A549 (cell line): Measurements from ENCODE around the gene ZBTB47. TPM values are rescaled to one million over a fixed set of nuclear protein-coding genes. Genes with fewer than 3 reads are reported as not detected.

ENCODE experiments used
- ATAC-seq, 2 experiments: fragments of 200-7000 bp in 1 of 2; fragments of >200 bp in 1 of 2; cut with Nextera tagmentation in 1 of 2; cut with Tn5 transposase in 1 of 2; 3 replicates each; pipeline versions ENCODE4 v1.8.0 to v1.9.1; 2018 to 2020; ENCODE audit warnings: mild to moderate bottlenecking in 1 of 2, moderate library complexity in 1 of 2
- CTCF ChIA-PET: fragments of 300-600 bp; sonication (Branson Sonifier 250); formaldehyde crosslinking; extraction: SDS; loops from one replicate; lab custom pipeline; 2021; ENCODE audit warnings: antibody characterized with exemption, inconsistent platforms; lab: Yijun Ruan, JAX
- POLR2A ChIA-PET: fragments of 350-600 bp; formaldehyde crosslinking; extraction: SDS; loops from one replicate; lab custom pipeline; 2021; ENCODE audit warnings: antibody characterized with exemption, inconsistent platforms; lab: Yijun Ruan, JAX
- DNase-seq, 2 experiments: peaks; one replicate each; pipeline versions ENCODE4 v3.0.0 to v3.0.0-alpha.2; 2011 to 2016; ENCODE audit warnings: low read depth in 1 of 2, low spot score in 1 of 2
- FAIRE-seq: peaks from 2 replicates; lab custom pipeline; 2011; peaks lifted over from hg19 to GRCh38; lab: Jason Lieb, UNC
- H3K27ac ChIP-seq, 2 experiments: fragments of >200 bp; sonication (Bioruptor Twin); formaldehyde crosslinking; 3 replicates each; pipeline ENCODE4 v1.5.1; 2016 to 2017
- H3K4me1 ChIP-seq: fragments of >200 bp; sonication (Bioruptor Twin); formaldehyde crosslinking; 3 replicates; pipeline ENCODE4 v1.6.1; 2016
- H3K4me2 ChIP-seq: fragments of >200 bp; sonication (Bioruptor Twin); formaldehyde crosslinking; 3 replicates; pipeline ENCODE4 v1.6.1; 2016
- H3K4me3 ChIP-seq: fragments of >200 bp; sonication (Bioruptor Twin); formaldehyde crosslinking; 3 replicates; pipeline ENCODE4 v1.5.1; 2016
- H3K9me3 ChIP-seq: fragments of >200 bp; sonication (Bioruptor Twin); formaldehyde crosslinking; 3 replicates; pipeline ENCODE4 v1.6.1; 2016
- CBX2 ChIP-seq: fragments of 200-600 bp; sonication (generic); IDR thresholded peaks from 2 replicates; pipeline ENCODE4 v1.6.1; 2016; ENCODE audit warnings: low read depth, mild to moderate bottlenecking, borderline replicate concordance
- CEBPB ChIP-seq, 2 experiments: fragments of >200 bp in 1 of 2; sonication (Bioruptor Twin) in 1 of 2; formaldehyde crosslinking in 1 of 2; IDR thresholded peaks; 2 replicates each; pipeline ENCODE4 v1.6.1; 2012 to 2016
- EHMT2 ChIP-seq: fragments of 200-600 bp; sonication (generic); IDR thresholded peaks from 2 replicates; pipeline ENCODE4 v1.6.1; 2016; ENCODE audit warnings: antibody characterized with exemption, low read depth, mild to moderate bottlenecking, moderate library complexity
- EP300 ChIP-seq, 2 experiments: fragments of >200 bp; sonication (Bioruptor Twin); formaldehyde crosslinking; IDR thresholded peaks; 2 replicates in 1 of 2; 3 replicates in 1 of 2; pipeline ENCODE4 v1.6.1; 2016 to 2017
- FOSL2 ChIP-seq, 2 experiments: fragments of 450-650 bp in 1 of 2; fragments of >200 bp in 1 of 2; sonication (Bioruptor Twin) in 1 of 2; formaldehyde crosslinking; IDR thresholded peaks; 2 replicates each; pipeline versions ENCODE4 v1.5.0 to v1.6.1; 2016 to 2020; ENCODE audit warnings: mild to moderate bottlenecking in 1 of 2, moderate library complexity in 1 of 2
- HEYL ChIP-seq: fragments of 250-450 bp; sonication (Bioruptor Pico); IDR thresholded peaks from 2 replicates; pipeline ENCODE4 v1.8.0; 2021; ENCODE audit warnings: mild to moderate bottlenecking, moderate library complexity
- HOXB13 ChIP-seq: fragments of 250-450 bp; sonication (Bioruptor Pico); IDR thresholded peaks from 2 replicates; pipeline ENCODE4 v1.5.0; 2020; ENCODE audit warnings: low read depth, mild to moderate bottlenecking, moderate library complexity
- HOXB5 ChIP-seq: fragments of 250-450 bp; sonication (Bioruptor Pico); IDR thresholded peaks from 2 replicates; pipeline ENCODE4 v1.5.0; 2020; ENCODE audit warnings: mild to moderate bottlenecking, moderate library complexity
- MAFK ChIP-seq: fragments of 450-650 bp; IDR thresholded peaks from 2 replicates; pipeline ENCODE4 v1.6.1; 2014; ENCODE audit not compliant: partially characterized antibody
- NR3C1 ChIP-seq: fragments of >200 bp; sonication (Bioruptor Twin); formaldehyde crosslinking; IDR thresholded peaks from 3 replicates; pipeline ENCODE4 v1.6.1; 2017
- POLR2A ChIP-seq: IDR thresholded peaks from 2 replicates; pipeline ENCODE4 v1.6.1; 2012; ENCODE audit warnings: mild to moderate bottlenecking, low read length
- POLR2AphosphoS2 ChIP-seq: conservative IDR thresholded peaks from 2 replicates; pipeline ENCODE4 v1.6.1; 2012; ENCODE audit warnings: low read length, improper control_type of control experiment, inconsistent platforms
- SREBF2 ChIP-seq: fragments of 450-650 bp; IDR thresholded peaks from 2 replicates; pipeline ENCODE4 v1.6.1; 2014; ENCODE audit warnings: mild to moderate bottlenecking, moderate library complexity
- TFCP2L1 ChIP-seq: fragments of 250-450 bp; sonication (Bioruptor Pico); IDR thresholded peaks from 2 replicates; pipeline ENCODE4 v1.5.0; 2021; ENCODE audit warnings: mild to moderate bottlenecking
- ZFP36 ChIP-seq: fragments of 450-650 bp; IDR thresholded peaks from 2 replicates; pipeline ENCODE4 v1.6.1; 2014; ENCODE audit warnings: borderline replicate concordance; ENCODE audit not compliant: partially characterized antibody
- WGBS: methylation state at CpG from one replicate; pipeline ENCODE4 v1.1.6; 2017; ENCODE audit errors: missing lambda C conversion rate; 5-methylcytosine and 5-hydroxymethylcytosine counted together
- polyA plus RNA-seq, 4 experiments: library from polyadenylated mRNA; depleted of rRNA in 3 of 4; stranded (reverse); fragments of >200 nt; fragmentation: RNase III in 1 of 4; extraction: RNeasy Plus Mini Kit Qiagen cat#74134 plus additional on column Dnase treatment in 1 of 4; gene quantifications; 2 replicates in 3 of 4; 3 replicates in 1 of 4; pipeline ENCODE4 v1.2.3, GENCODE V29; 2011 to 2017
- TF ChIP-seq, protein P1 (sequence below): fragments of >200 bp; sonication (Bioruptor Twin); formaldehyde crosslinking; IDR thresholded peaks from 2 replicates; pipeline ENCODE4 v1.6.1; 2016
- TF ChIP-seq, protein P2 (sequence below): IDR thresholded peaks from 2 replicates; pipeline ENCODE4 v1.6.1; 2012
- TF ChIP-seq, protein P3 (sequence below): fragments of 450-650 bp; IDR thresholded peaks from 2 replicates; pipeline ENCODE4 v1.6.1; 2014; ENCODE audit warnings: antibody characterized with exemption
- TF ChIP-seq, protein P4 (sequence below): IDR thresholded peaks from 2 replicates; pipeline ENCODE4 v1.6.1; 2012; ENCODE audit warnings: low read depth, borderline replicate concordance
- TF ChIP-seq, protein P5 (sequence below): fragments of 250-450 bp; sonication (Bioruptor Pico); IDR thresholded peaks from 2 replicates; pipeline ENCODE4 v1.5.0; 2021; ENCODE audit warnings: mild to moderate bottlenecking, moderate library complexity, borderline replicate concordance
- TF ChIP-seq, protein P6 (sequence below): fragments of 200-600 bp; sonication (generic); IDR thresholded peaks from 2 replicates; pipeline ENCODE4 v1.6.1; 2016; ENCODE audit warnings: antibody characterized with exemption, mild to moderate bottlenecking, moderate library complexity
- TF ChIP-seq, protein P7 (sequence below): fragments of >200 bp; sonication (Bioruptor Twin); formaldehyde crosslinking; IDR thresholded peaks from 3 replicates; pipeline ENCODE4 v1.5.1; 2016
- TF ChIP-seq, protein P8 (sequence below): fragments of 250-450 bp; sonication (Bioruptor Pico); IDR thresholded peaks from 2 replicates; pipeline ENCODE4 v1.5.0; 2020; ENCODE audit warnings: low read depth, mild to moderate bottlenecking, moderate library complexity

ZBTB47 gene
- polyA plus RNA-seq, 2 of the 4 experiments (the other 2 are of a cell fraction): 2.5 to 6.8 TPM

DNA sequence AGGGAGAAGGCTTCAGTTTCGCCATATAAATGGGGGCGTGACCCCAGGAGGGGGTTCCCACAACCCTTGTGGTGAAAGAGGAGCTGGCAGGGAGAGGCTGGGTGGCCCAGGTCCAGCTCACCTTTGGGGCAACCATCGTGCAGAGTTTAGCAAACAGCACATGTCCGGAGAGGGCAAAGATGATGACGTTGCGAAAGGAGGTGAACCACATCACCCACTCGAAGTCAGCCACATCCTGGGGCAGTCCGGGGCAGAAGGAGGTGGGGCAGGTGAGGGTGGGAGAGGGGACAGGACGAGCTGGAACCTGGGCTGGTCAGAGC lies 45.4 kb downstream of the ZBTB47 start:
- H3K4me2 ChIP-seq: no peak overlapping the region
- WGBS: 42% methylated on average over 9 of the region's 9 CpGs
- H3K27ac ChIP-seq: no peak overlapping the region
- ChIA-PET POLR2A (no interaction called here), CTCF (no interaction called here)
- ATAC-seq: no peak
- DNase-seq: no peak
- TF ChIP-seq HOXB13 (CRISPR knock-in tag) (no peak), FOSL2 (IDR thresholded peaks at IDR 0.05) (no peak), FOSL2 (CRISPR knock-in tag; IDR thresholded peaks at IDR 0.05) (no peak), MAFK (peak; percentile 2), CBX2 (no peak), TFCP2L1 (CRISPR knock-in tag) (no peak)
- TF ChIP-seq, protein P1, sequence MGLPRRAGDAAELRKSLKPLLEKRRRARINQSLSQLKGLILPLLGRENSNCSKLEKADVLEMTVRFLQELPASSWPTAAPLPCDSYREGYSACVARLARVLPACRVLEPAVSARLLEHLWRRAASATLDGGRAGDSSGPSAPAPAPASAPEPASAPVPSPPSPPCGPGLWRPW: no peak
- no peaks in the 10 kb centered on the region for H3K9me3 ChIP-seq
- no peaks in the 10 kb centered on the region for H3K4me1 ChIP-seq
- H3K4me3 ChIP-seq: no peak overlapping the region
- FAIRE-seq: no peak

DNA sequence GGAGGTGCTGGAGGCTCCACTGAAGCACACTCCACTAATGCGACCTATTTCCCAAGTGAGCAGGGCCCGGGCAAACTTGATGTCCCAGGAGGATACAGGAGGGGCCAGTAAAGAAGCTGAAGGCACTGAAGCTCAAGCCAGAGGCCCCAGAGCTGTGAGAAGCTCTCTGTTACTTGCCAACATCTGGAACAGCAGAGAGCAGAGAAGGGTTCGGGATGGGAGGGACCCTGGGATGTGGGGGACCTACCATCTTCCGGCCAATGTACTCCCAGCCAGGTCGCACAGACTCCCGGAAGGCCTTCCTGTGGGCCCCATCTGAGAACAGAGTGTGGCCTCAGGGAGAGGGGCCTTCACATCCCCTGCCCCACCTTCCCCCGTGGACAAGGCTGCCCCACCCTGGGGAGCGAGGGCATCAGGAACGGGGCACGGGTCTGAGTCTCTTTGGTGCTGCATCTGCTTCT lies 46.0 kb downstream of the ZBTB47 start:
- Histone ChIP-seq H3K4me2 (no peak overlapping the region), H3K9me3 (no peaks in the 10 kb centered on the region), H3K4me1 (no peaks in the 10 kb centered on the region), H3K4me3 (no peak overlapping the region), H3K27ac (no peak overlapping the region)
- ChIA-PET CTCF (no interaction called here), POLR2A (no interaction called here)
- no CpG with 5 or more reads among the region's 10 CpGs for WGBS
- DNase-seq (no peak), ATAC-seq (no peak), FAIRE-seq (no peak)
- no peak for TF ChIP-seq FOSL2 (IDR thresholded peaks at IDR 0.05)
- no peak for TF ChIP-seq FOSL2 (CRISPR knock-in tag; IDR thresholded peaks at IDR 0.05)
- TF ChIP-seq EHMT2: no peak
- TF ChIP-seq CEBPB (IDR thresholded peaks at IDR 0.05): no peak
- TF ChIP-seq, protein P2, sequence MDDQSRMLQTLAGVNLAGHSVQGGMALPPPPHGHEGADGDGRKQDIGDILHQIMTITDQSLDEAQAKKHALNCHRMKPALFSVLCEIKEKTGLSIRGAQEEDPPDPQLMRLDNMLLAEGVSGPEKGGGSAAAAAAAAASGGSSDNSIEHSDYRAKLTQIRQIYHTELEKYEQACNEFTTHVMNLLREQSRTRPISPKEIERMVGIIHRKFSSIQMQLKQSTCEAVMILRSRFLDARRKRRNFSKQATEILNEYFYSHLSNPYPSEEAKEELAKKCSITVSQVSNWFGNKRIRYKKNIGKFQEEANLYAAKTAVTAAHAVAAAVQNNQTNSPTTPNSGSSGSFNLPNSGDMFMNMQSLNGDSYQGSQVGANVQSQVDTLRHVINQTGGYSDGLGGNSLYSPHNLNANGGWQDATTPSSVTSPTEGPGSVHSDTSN: no peak
- TF ChIP-seq, protein P3, sequence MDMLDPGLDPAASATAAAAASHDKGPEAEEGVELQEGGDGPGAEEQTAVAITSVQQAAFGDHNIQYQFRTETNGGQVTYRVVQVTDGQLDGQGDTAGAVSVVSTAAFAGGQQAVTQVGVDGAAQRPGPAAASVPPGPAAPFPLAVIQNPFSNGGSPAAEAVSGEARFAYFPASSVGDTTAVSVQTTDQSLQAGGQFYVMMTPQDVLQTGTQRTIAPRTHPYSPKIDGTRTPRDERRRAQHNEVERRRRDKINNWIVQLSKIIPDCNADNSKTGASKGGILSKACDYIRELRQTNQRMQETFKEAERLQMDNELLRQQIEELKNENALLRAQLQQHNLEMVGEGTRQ: no peak
- TF ChIP-seq, protein P4, sequence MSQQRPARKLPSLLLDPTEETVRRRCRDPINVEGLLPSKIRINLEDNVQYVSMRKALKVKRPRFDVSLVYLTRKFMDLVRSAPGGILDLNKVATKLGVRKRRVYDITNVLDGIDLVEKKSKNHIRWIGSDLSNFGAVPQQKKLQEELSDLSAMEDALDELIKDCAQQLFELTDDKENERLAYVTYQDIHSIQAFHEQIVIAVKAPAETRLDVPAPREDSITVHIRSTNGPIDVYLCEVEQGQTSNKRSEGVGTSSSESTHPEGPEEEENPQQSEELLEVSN: no peak
- no peak for TF ChIP-seq NR3C1
- no peak for TF ChIP-seq TFCP2L1 (CRISPR knock-in tag)
- TF ChIP-seq, protein P5, sequence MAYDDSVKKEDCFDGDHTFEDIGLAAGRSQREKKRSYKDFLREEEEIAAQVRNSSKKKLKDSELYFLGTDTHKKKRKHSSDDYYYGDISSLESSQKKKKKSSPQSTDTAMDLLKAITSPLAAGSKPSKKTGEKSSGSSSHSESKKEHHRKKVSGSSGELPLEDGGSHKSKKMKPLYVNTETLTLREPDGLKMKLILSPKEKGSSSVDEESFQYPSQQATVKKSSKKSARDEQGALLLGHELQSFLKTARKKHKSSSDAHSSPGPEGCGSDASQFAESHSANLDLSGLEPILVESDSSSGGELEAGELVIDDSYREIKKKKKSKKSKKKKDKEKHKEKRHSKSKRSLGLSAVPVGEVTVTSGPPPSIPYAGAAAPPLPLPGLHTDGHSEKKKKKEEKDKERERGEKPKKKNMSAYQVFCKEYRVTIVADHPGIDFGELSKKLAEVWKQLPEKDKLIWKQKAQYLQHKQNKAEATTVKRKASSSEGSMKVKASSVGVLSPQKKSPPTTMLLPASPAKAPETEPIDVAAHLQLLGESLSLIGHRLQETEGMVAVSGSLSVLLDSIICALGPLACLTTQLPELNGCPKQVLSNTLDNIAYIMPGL (CRISPR knock-in tag): no peak
- TF ChIP-seq ZFP36: no peak
- TF ChIP-seq, protein P6, sequence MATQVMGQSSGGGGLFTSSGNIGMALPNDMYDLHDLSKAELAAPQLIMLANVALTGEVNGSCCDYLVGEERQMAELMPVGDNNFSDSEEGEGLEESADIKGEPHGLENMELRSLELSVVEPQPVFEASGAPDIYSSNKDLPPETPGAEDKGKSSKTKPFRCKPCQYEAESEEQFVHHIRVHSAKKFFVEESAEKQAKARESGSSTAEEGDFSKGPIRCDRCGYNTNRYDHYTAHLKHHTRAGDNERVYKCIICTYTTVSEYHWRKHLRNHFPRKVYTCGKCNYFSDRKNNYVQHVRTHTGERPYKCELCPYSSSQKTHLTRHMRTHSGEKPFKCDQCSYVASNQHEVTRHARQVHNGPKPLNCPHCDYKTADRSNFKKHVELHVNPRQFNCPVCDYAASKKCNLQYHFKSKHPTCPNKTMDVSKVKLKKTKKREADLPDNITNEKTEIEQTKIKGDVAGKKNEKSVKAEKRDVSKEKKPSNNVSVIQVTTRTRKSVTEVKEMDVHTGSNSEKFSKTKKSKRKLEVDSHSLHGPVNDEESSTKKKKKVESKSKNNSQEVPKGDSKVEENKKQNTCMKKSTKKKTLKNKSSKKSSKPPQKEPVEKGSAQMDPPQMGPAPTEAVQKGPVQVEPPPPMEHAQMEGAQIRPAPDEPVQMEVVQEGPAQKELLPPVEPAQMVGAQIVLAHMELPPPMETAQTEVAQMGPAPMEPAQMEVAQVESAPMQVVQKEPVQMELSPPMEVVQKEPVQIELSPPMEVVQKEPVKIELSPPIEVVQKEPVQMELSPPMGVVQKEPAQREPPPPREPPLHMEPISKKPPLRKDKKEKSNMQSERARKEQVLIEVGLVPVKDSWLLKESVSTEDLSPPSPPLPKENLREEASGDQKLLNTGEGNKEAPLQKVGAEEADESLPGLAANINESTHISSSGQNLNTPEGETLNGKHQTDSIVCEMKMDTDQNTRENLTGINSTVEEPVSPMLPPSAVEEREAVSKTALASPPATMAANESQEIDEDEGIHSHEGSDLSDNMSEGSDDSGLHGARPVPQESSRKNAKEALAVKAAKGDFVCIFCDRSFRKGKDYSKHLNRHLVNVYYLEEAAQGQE: no peak
- no peak for TF ChIP-seq POLR2AphosphoS2
- no peak for TF ChIP-seq HEYL (CRISPR knock-in tag)
- no peak for TF ChIP-seq SREBF2
- TF ChIP-seq, protein P7, sequence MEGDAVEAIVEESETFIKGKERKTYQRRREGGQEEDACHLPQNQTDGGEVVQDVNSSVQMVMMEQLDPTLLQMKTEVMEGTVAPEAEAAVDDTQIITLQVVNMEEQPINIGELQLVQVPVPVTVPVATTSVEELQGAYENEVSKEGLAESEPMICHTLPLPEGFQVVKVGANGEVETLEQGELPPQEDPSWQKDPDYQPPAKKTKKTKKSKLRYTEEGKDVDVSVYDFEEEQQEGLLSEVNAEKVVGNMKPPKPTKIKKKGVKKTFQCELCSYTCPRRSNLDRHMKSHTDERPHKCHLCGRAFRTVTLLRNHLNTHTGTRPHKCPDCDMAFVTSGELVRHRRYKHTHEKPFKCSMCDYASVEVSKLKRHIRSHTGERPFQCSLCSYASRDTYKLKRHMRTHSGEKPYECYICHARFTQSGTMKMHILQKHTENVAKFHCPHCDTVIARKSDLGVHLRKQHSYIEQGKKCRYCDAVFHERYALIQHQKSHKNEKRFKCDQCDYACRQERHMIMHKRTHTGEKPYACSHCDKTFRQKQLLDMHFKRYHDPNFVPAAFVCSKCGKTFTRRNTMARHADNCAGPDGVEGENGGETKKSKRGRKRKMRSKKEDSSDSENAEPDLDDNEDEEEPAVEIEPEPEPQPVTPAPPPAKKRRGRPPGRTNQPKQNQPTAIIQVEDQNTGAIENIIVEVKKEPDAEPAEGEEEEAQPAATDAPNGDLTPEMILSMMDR: no peak
- no peak for TF ChIP-seq POLR2A
- TF ChIP-seq, protein P8, sequence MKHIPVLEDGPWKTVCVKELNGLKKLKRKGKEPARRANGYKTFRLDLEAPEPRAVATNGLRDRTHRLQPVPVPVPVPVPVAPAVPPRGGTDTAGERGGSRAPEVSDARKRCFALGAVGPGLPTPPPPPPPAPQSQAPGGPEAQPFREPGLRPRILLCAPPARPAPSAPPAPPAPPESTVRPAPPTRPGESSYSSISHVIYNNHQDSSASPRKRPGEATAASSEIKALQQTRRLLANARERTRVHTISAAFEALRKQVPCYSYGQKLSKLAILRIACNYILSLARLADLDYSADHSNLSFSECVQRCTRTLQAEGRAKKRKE (CRISPR knock-in tag): no peak
- no peak for TF ChIP-seq HOXB5 (CRISPR knock-in tag)
- no peak for TF ChIP-seq EP300 (IDR thresholded peaks at IDR 0.05)
